ENCODE results near the gene ADCK1. TPM values are rescaled to one million over a fixed set of nuclear protein-coding genes. Genes with fewer than 3 reads are reported as not detected.
A peak's percentile ranks its signal among the peaks of the same experiment; 100 is the strongest.
"Not testable (repeated sequence)": the region's sequence is repeated elsewhere in the genome, so short reads cannot be mapped to it uniquely, and the experiment has no call there.

Gene ADCK1, protein sequence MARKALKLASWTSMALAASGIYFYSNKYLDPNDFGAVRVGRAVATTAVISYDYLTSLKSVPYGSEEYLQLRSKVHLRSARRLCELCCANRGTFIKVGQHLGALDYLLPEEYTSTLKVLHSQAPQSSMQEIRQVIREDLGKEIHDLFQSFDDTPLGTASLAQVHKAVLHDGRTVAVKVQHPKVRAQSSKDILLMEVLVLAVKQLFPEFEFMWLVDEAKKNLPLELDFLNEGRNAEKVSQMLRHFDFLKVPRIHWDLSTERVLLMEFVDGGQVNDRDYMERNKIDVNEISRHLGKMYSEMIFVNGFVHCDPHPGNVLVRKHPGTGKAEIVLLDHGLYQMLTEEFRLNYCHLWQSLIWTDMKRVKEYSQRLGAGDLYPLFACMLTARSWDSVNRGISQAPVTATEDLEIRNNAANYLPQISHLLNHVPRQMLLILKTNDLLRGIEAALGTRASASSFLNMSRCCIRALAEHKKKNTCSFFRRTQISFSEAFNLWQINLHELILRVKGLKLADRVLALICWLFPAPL
- polyA plus RNA-seq (2012; ENCODE audit: missing spikeins) = 3.0 TPM

GRCh38 chr14:77799863-77800730, at the start of gene ADCK1:
ADCK1 (plus strand) TSS chr14:77800109; CDS start chr14:77818979, 18,870 bp downstream.
- FAIRE-seq = peak; percentile 77

DNA sequence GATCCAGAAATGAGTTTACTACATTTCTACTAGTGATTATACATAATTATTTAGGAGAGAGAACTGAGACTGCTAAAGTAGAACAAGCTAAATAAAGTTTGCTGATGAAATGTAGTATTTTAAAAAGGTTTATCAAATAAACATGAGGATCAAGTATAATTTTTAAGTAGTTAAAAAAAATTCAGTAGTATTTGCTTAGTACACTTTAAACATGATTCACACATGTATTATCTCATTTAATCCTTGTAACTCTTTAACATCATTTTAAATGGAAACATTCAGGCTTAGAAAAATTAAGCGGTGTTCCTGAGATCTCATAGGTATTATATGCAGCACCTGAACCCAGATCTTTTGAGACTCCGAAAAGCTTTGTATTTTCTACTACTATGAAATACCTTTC, 47.6 kb upstream of the ADCK1 start:
- no peak for DNase-seq (ENCODE audit: insufficient read length)
- no peak for TF ChIP-seq POLR2AphosphoS5 (IDR thresholded peaks at IDR 0.05; ENCODE audit: low read depth, low read length)
- TF ChIP-seq TAF1 (IDR thresholded peaks at IDR 0.05; ENCODE audit: borderline replicate concordance, low read depth, low read length) = no peak
- TF ChIP-seq POLR2A (IDR thresholded peaks at IDR 0.05; ENCODE audit: low read depth, low read length) = no peak
- no peak for FAIRE-seq

More at GRCh38 chr14:77799863-77800730, at the start of gene ADCK1:
- peak; percentile 80 for DNase-seq (ENCODE audit: insufficient read length)
- TF ChIP-seq TAF1 (IDR thresholded peaks at IDR 0.05; ENCODE audit: borderline replicate concordance, low read depth, low read length) (no peak; the same call in 1 of the 2 replicates), POLR2AphosphoS5 (IDR thresholded peaks at IDR 0.05; ENCODE audit: low read depth, low read length) (peak; percentile 76), POLR2A (IDR thresholded peaks at IDR 0.05; ENCODE audit: low read depth, low read length) (peak; percentile 82; the same call in 1 of the 2 replicates)

- FAIRE-seq (no peak), DNase-seq (ENCODE audit: insufficient read length) (no peak)
- TF ChIP-seq POLR2AphosphoS5 (IDR thresholded peaks at IDR 0.05; ENCODE audit: low read depth, low read length) = no peak
- TF ChIP-seq TAF1 (IDR thresholded peaks at IDR 0.05; ENCODE audit: borderline replicate concordance, low read depth, low read length) = no peak
- TF ChIP-seq POLR2A (IDR thresholded peaks at IDR 0.05; ENCODE audit: low read depth, low read length) = no peak
These were observed 47.0 kb upstream of the ADCK1 start for GRCh38 chr14:77752799-77753516.

DNA sequence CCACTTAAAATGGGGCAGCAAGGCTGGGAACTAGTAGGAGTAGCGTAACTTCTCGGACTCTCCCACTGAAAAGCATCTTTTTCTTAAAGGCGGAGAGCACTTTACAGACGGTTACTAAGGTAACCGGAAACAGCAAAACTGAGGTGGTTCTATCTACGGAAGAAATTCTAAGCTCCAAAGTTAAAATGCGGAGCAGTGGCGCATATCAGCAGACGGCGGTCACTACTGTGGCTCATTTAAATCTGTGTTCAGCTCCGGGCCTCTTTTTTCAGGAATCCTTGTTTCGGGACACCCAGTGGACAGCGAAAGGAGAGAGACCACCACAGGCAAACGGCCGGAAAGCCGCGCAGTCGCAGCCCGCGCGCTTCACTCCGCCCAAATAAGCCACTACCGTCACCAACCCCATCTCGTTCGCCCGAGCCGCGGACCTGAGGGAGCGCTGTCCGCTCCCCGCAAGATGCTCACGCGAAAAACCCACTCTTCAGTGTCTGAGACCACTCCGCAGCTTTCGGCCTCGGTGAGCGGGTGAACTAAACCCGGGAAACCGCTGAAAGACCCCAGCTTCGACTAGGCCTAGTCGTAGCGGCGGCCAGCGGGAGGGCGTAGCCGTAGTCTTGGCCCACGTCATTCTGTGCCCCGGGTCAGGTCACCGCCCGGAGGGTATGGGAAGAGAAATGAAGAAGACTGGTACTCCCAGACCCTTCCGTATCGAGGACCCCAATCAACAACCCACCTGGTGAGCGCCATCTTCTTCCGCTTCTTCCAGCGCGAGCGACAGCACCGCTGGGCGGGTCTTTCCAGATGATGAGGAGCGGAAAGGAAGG, 39.3 kb upstream of the ADCK1 start, which contains the start of gene SNW1:
TSS of gene SNW1 (minus strand) at position 776 of the 824 bp plus-strand sequence. CDS start at position 747, 29 bp downstream.
- DNase-seq (ENCODE audit: insufficient read length) (peak; percentile 85), FAIRE-seq (peak; percentile 95)
- TF ChIP-seq TAF1 (IDR thresholded peaks at IDR 0.05; ENCODE audit: borderline replicate concordance, low read depth, low read length) (peak; percentile 71), POLR2A (IDR thresholded peaks at IDR 0.05; ENCODE audit: low read depth, low read length) (peak; percentile 87), POLR2AphosphoS5 (IDR thresholded peaks at IDR 0.05; ENCODE audit: low read depth, low read length) (peak; percentile 92)

DNA sequence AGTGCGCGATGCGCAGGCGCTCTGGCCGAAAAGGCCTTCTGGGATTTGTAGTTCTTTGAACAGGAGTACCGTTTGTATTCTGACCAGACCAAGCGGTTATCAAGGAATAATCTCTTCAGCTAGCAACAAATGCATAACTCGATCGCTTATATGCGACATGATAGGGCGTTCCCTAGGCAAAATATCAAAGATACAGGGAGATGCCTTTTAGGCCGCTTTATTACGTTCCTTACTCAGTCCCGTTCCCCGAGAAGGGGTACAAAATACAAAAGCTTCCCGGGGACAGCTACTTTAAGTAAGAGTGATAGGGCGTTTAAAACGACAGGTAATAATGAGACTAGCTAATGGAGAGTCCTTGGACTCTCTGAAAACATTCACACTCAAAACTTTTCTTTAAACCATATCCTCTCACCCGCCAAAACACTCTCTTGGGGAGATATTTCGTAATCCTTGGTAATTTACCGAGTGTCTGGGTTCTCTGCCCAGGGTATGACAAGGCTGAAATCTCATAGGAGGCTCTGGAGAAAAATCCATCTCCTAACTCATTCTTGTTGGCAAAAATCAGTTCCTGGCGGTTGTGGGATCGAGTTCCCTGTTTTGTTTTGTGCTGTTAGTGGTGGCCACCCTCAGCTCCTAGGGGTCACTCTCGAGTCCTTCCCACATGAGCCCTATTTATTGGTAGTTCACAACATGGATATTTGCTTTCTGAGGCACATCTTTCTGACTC, 38.5 kb upstream of the ADCK1 start:
- TF ChIP-seq POLR2A (IDR thresholded peaks at IDR 0.05; ENCODE audit: low read depth, low read length) = no peak
- TF ChIP-seq TAF1 (IDR thresholded peaks at IDR 0.05; ENCODE audit: borderline replicate concordance, low read depth, low read length) = no peak
- no peak for TF ChIP-seq POLR2AphosphoS5 (IDR thresholded peaks at IDR 0.05; ENCODE audit: low read depth, low read length)
- no peak for DNase-seq (ENCODE audit: insufficient read length)
- FAIRE-seq = no peak

- no peak for DNase-seq (ENCODE audit: insufficient read length)
- no peak for TF ChIP-seq POLR2A (IDR thresholded peaks at IDR 0.05; ENCODE audit: low read depth, low read length)
- TF ChIP-seq POLR2AphosphoS5 (IDR thresholded peaks at IDR 0.05; ENCODE audit: low read depth, low read length) = no peak
- no peak for TF ChIP-seq TAF1 (IDR thresholded peaks at IDR 0.05; ENCODE audit: borderline replicate concordance, low read depth, low read length)
- FAIRE-seq = no peak
These were observed 36.6 kb upstream of the ADCK1 start for GRCh38 chr14:77763316-77763715.

GRCh38 chr14:77763978-77764377, 35.9 kb upstream of the ADCK1 start:
- FAIRE-seq (no peak), DNase-seq (ENCODE audit: insufficient read length) (no peak)
- TF ChIP-seq POLR2A (IDR thresholded peaks at IDR 0.05; ENCODE audit: low read depth, low read length) = no peak
- TF ChIP-seq TAF1 (IDR thresholded peaks at IDR 0.05; ENCODE audit: borderline replicate concordance, low read depth, low read length) = no peak
- no peak for TF ChIP-seq POLR2AphosphoS5 (IDR thresholded peaks at IDR 0.05; ENCODE audit: low read depth, low read length)

DNA sequence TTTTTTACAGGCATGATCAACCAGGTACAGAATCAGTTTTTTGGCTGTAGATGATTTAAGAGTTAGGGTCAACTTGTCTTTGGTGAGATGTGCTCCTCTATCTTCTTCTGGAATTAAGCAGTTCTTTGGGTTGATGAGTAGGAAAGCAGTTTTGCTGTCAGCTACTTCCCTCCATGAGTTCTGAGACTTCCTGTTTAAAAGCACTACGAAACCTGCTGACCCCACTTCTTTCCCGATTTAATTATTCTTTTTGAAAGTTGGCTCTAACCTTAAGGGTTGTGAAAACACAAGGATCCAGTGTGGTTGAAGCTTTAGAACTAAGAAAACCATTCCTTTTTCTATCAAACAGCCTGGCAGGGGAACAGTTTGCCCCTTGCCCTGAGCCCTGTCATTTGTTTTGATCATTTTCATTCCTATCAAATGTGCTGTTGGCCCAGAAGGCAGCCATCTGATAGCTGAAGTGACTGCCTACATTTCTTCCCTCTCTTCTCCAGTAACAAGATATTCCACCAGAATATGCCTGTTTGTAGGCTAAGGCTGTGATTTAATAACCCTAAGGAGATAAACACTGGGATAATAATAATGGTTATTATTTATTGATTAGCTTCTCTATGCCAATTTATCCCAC, 31.4 kb upstream of the ADCK1 start:
- peak; percentile 71 for FAIRE-seq
- DNase-seq (ENCODE audit: insufficient read length) = not testable (repeated sequence)

DNA sequence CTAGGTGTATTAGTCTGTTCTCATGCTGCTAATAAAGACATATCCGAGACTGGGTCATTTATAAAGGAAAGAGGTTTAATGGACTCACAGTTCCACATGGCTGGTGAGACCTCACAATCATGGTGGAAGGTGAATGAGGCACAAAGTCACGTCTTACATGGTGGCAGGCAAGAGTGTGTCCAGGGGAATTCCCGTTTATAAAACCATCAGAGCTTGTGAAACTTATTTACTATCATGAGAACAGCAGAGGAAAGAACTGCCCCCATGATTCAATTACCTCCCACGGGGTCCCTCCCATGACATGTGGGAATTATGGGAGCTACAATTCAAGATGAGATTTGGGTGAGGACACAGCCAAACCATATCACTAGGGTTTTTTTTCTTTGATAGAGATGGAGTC, 25.9 kb upstream of the ADCK1 start:
- not testable (repeated sequence) for DNase-seq (ENCODE audit: insufficient read length); FAIRE-seq

Measured in GM12892 (cell line).